H1 (cell line): Measurements from ENCODE around the gene ENOX2. TPM values are rescaled to one million over a fixed set of nuclear protein-coding genes. Genes with fewer than 3 reads are reported as not detected.

Experiments
- CTCF ChIA-PET: fragments of 300-600 bp; sonication (Branson Sonifier 250); formaldehyde crosslinking; loops from one replicate; lab custom pipeline; 2021; ENCODE audit not compliant: partially characterized antibody; lab: Charles Lee
- POLR2A ChIA-PET: fragments of 300-600 bp; sonication (Branson Sonifier 250); formaldehyde crosslinking; loops from one replicate; lab custom pipeline; 2021; ENCODE audit warnings: inconsistent platforms; ENCODE audit not compliant: partially characterized antibody; lab: Charles Lee
- DNase-seq, 2 experiments: peaks; one replicate each; pipeline versions ENCODE4 v3.0.0 to v3.0.0-alpha.2; 2010 to 2022; ENCODE audit warnings: low spot score in 2 of 2, low read depth in 1 of 2, mixed read lengths in 1 of 2
- FAIRE-seq: peaks from 2 replicates; lab custom pipeline; 2011; peaks lifted over from hg19 to GRCh38; lab: Jason Lieb, UNC
- H2AFZ ChIP-seq: 2 replicates; pipeline ENCODE4 v1.8.1; 2012; ENCODE audit warnings: low read length, inconsistent platforms
- H2AK5ac ChIP-seq: 2 replicates; pipeline ENCODE4 v1.6.1; 2013; ENCODE audit warnings: low read depth, low read length
- H2BK120ac ChIP-seq: replicated peaks from 2 replicates; pipeline ENCODE3; 2013; ENCODE audit warnings: low read depth, low read length, inconsistent platforms
- H2BK12ac ChIP-seq: 2 replicates; pipeline ENCODE4 v1.6.1; 2013; ENCODE audit warnings: low read depth, low read length
- H2BK15ac ChIP-seq: 2 replicates; pipeline ENCODE4 v1.6.1; 2013; ENCODE audit warnings: low read length
- H2BK20ac ChIP-seq: 2 replicates; pipeline ENCODE4 v1.6.1; 2013; ENCODE audit warnings: low read length
- H2BK5ac ChIP-seq: 2 replicates; pipeline ENCODE4 v1.6.1; 2013; ENCODE audit warnings: low read depth, low read length
- H3K14ac ChIP-seq: 2 replicates; pipeline ENCODE4 v1.6.1; 2013; ENCODE audit warnings: inconsistent platforms; ENCODE audit not compliant: insufficient read length
- H3K18ac ChIP-seq: 2 replicates; pipeline ENCODE4 v1.6.1; 2013; ENCODE audit warnings: low read length; ENCODE audit errors: extremely low read depth
- H3K23ac ChIP-seq: 2 replicates; pipeline ENCODE4 v1.6.1; 2013; ENCODE audit warnings: inconsistent platforms; ENCODE audit not compliant: insufficient read length
- H3K23me2 ChIP-seq: 2 replicates; pipeline ENCODE4 v1.6.1; 2013; ENCODE audit warnings: low read depth, low read length
- H3K27ac ChIP-seq: 2 replicates; pipeline ENCODE4 v1.6.1; 2011; ENCODE audit warnings: low read depth, low read length, inconsistent platforms
- H3K27me3 ChIP-seq, 4 experiments: replicated peaks in 1 of 4; 1 replicate in 1 of 4; 2 replicates in 3 of 4; pipeline versions ENCODE4 v1.6.1 to v1.8.1; 2011 to 2013; ENCODE audit warnings: low read length in 3 of 4, mild to moderate bottlenecking in 3 of 4, inconsistent platforms in 2 of 4, mixed read lengths in 2 of 4, moderate library complexity in 1 of 4; ENCODE audit not compliant: control insufficient read depth in 3 of 4, insufficient read depth in 3 of 4; ENCODE audit errors: extremely low read depth in 1 of 4
- H3K36me3 ChIP-seq, 4 experiments: 2 replicates each; pipeline versions ENCODE4 v1.6.1 to v1.8.1; 2011 to 2013; ENCODE audit warnings: mild to moderate bottlenecking in 4 of 4, low read length in 3 of 4, moderate library complexity in 2 of 4, control low read depth in 1 of 4, inconsistent platforms in 1 of 4; ENCODE audit not compliant: insufficient read depth in 4 of 4, control insufficient read depth in 2 of 4
- H3K4ac ChIP-seq: replicated peaks from 2 replicates; pipeline ENCODE3; 2013; ENCODE audit warnings: low read length, low read depth, mixed read lengths, inconsistent platforms; ENCODE audit not compliant: insufficient read length
- H3K4me1 ChIP-seq, 4 experiments: replicated peaks in 1 of 4; 1 replicate in 1 of 4; 2 replicates in 3 of 4; pipeline versions ENCODE4 v1.6.1 to v1.8.1; 2011 to 2013; ENCODE audit warnings: low read length in 3 of 4, inconsistent platforms in 2 of 4, mixed read lengths in 1 of 4; ENCODE audit not compliant: insufficient read depth in 4 of 4, control insufficient read depth in 3 of 4
- H3K4me2 ChIP-seq, 2 experiments: 2 replicates each; pipeline versions ENCODE4 v1.6.1 to v1.8.1; 2011 to 2013; ENCODE audit warnings: low read depth in 2 of 2, low read length in 2 of 2, control low read depth in 1 of 2, inconsistent platforms in 1 of 2, mild to moderate bottlenecking in 1 of 2; ENCODE audit not compliant: insufficient read depth in 1 of 2
- H3K4me3 ChIP-seq, 4 experiments: fragments of 200-600, 300-600 bp in 1 of 4; sonication (generic), shearing (Covaris generic), sonication (Bioruptor Twin) in 1 of 4; 2 replicates each; pipeline versions ENCODE4 v1.5.1 to v1.8.1; 2011 to 2016; ENCODE audit warnings: low read length in 4 of 4, low read depth in 3 of 4, control low read depth in 2 of 4, inconsistent platforms in 2 of 4, mild to moderate bottlenecking in 2 of 4, mixed read lengths in 1 of 4, moderate library complexity in 1 of 4; ENCODE audit not compliant: insufficient read depth in 2 of 4; ENCODE audit errors: extremely low read depth in 1 of 4
- H3K56ac ChIP-seq: replicated peaks from 2 replicates; pipeline ENCODE3; 2013; ENCODE audit warnings: low read depth, mild to moderate bottlenecking, mixed read lengths, low read length, inconsistent platforms; ENCODE audit not compliant: insufficient read length
- H3K79me1 ChIP-seq: 2 replicates; pipeline ENCODE4 v1.6.1; 2013; ENCODE audit warnings: low read depth, low read length, control low read depth
- H3K79me2 ChIP-seq, 2 experiments: 2 replicates each; pipeline versions ENCODE4 v1.6.1 to v1.8.1; 2012 to 2013; ENCODE audit warnings: low read length in 2 of 2, mild to moderate bottlenecking in 2 of 2, inconsistent platforms in 1 of 2; ENCODE audit not compliant: insufficient read depth in 2 of 2, control insufficient read depth in 1 of 2
- H3K9ac ChIP-seq, 4 experiments: replicated peaks in 1 of 4; 1 replicate in 1 of 4; 2 replicates in 3 of 4; pipeline versions ENCODE4 v1.6.1 to v1.8.1; 2011 to 2013; ENCODE audit warnings: low read depth in 3 of 4, low read length in 3 of 4, control low read depth in 2 of 4, mild to moderate bottlenecking in 2 of 4, moderate library complexity in 2 of 4, inconsistent platforms in 1 of 4; ENCODE audit errors: extremely low read depth in 1 of 4
- H3K9me3 ChIP-seq, 2 experiments: 2 replicates each; pipeline versions ENCODE4 v1.6.1 to v1.8.1; 2012 to 2013; ENCODE audit warnings: mild to moderate bottlenecking in 2 of 2, moderate library complexity in 2 of 2, control low read depth in 1 of 2, inconsistent platforms in 1 of 2, low read depth in 1 of 2, low read length in 1 of 2, mixed read lengths in 1 of 2; ENCODE audit not compliant: insufficient read depth in 2 of 2
- H4K20me1 ChIP-seq, 2 experiments: replicated peaks in 1 of 2; 2 replicates each; pipeline versions ENCODE3 to v1.8.1; 2011 to 2013; ENCODE audit warnings: inconsistent platforms in 2 of 2, low read length in 2 of 2, mild to moderate bottlenecking in 1 of 2; ENCODE audit not compliant: insufficient read depth in 2 of 2, control insufficient read depth in 1 of 2
- H4K5ac ChIP-seq: 2 replicates; pipeline ENCODE4 v1.6.1; 2013; ENCODE audit warnings: low read length, low read depth, mixed read lengths, inconsistent platforms; ENCODE audit not compliant: insufficient read length
- H4K8ac ChIP-seq: 2 replicates; pipeline ENCODE4 v1.8.0; 2013; ENCODE audit warnings: mild to moderate bottlenecking, moderate library complexity, low read length, inconsistent platforms; ENCODE audit not compliant: insufficient read depth; ENCODE audit errors: extremely low read depth
- H4K91ac ChIP-seq: replicated peaks from 2 replicates; pipeline ENCODE3; 2013; ENCODE audit warnings: low read length, mixed read lengths, inconsistent platforms; ENCODE audit not compliant: insufficient read length
- ATF3 ChIP-seq: IDR thresholded peaks from 2 replicates; pipeline ENCODE4 v1.6.1; 2011; ENCODE audit warnings: low read depth, mild to moderate bottlenecking, low read length; ENCODE audit not compliant: insufficient read depth
- EGR1 ChIP-seq: IDR thresholded peaks from 2 replicates; pipeline ENCODE4 v1.6.1; 2011; ENCODE audit warnings: low read depth, low read length, borderline replicate concordance
- GABPA ChIP-seq: IDR thresholded peaks from 2 replicates; pipeline ENCODE4 v1.6.1; 2011; ENCODE audit warnings: mild to moderate bottlenecking, low read length, moderate library complexity, borderline replicate concordance; ENCODE audit not compliant: insufficient read depth
- HDAC6 ChIP-seq: IDR thresholded peaks from one replicate; pipeline ENCODE4 v1.7.1; 2012; ENCODE audit warnings: low read depth, mild to moderate bottlenecking, inconsistent platforms, low read length, moderate library complexity
- POU5F1 ChIP-seq: IDR thresholded peaks from 2 replicates; pipeline ENCODE4 v1.6.1; 2011; ENCODE audit warnings: low read depth, mild to moderate bottlenecking, low read length, moderate library complexity
- RFX5 ChIP-seq: IDR thresholded peaks from 2 replicates; pipeline ENCODE4 v1.6.1; 2011; ENCODE audit warnings: low read depth, low read length, improper control_type of control experiment, borderline replicate concordance
- RNF2 ChIP-seq: fragments of 200-900, 300-1000 bp; sonication (generic); IDR thresholded peaks from 2 replicates; pipeline ENCODE4 v1.7.1; 2016; ENCODE audit warnings: borderline replicate concordance, low read depth, mild to moderate bottlenecking, antibody characterized with exemption, low read length; ENCODE audit not compliant: poor library complexity, severe bottlenecking; ENCODE audit errors: missing control alignments
- SP2 ChIP-seq: IDR thresholded peaks from 2 replicates; pipeline ENCODE4 v1.6.1; 2012; ENCODE audit warnings: mild to moderate bottlenecking, low read length, inconsistent platforms
- USF2 ChIP-seq: IDR thresholded peaks from 2 replicates; pipeline ENCODE4 v1.6.1; 2011; ENCODE audit warnings: low read length, improper control_type of control experiment
- WGBS, 2 experiments: shearing (Covaris generic) in 1 of 2; methylation state at CpG; one replicate each; pipeline versions ENCODE4 v1.1.6 to v1.1.7; 2013 to 2015; ENCODE audit warnings: low lambda C conversion rate in 2 of 2, mixed read lengths in 2 of 2, inconsistent platforms in 1 of 2, low coverage in 1 of 2, missing lambda C conversion rate in 1 of 2; ENCODE audit not compliant: insufficient replicate concordance in 2 of 2, insufficient coverage in 1 of 2, insufficient read length in 1 of 2; ENCODE audit errors: extremely low coverage in 1 of 2, missing lambda C conversion rate in 1 of 2; 5-methylcytosine and 5-hydroxymethylcytosine counted together
- polyA plus RNA-seq, 7 experiments: library from polyadenylated mRNA; depleted of rRNA in 3 of 7; stranded (reverse) in 5 of 7; unstranded in 2 of 7; fragments of >200 nt in 5 of 7; fragments of 200-250 nt in 2 of 7; gene quantifications; 1 replicate in 5 of 7; 2 replicates in 1 of 7; 4 replicates in 1 of 7; pipeline versions ENCODE4 v1.2.1 to v1.2.3, GENCODE V29; 2011 to 2013; ENCODE audit warnings: missing spikeins in 2 of 7, mixed read lengths in 2 of 7
- total RNA-seq: library from RNA; stranded (reverse); fragmentation: NEBNext Ultra II Directional; extraction: Animal tissue kit (Norgen Biotek cat#: 25700); gene quantifications from 2 replicates; pipeline ENCODE4 v1.2.1, GENCODE V29; 2021

Gene ENOX2
- total and polyA plus RNA-seq, 2 of the 8 experiments (the other 6 are each of a cell fraction or from before 2014, with no cell fraction given), result 4.5 to 12.3 TPM

- no peak overlapping the region for H2BK120ac ChIP-seq
- H3K4me2 ChIP-seq, result no peak overlapping the region
- no peak overlapping the region for H2BK5ac ChIP-seq
- no peak overlapping the region for H3K4ac ChIP-seq
- CTCF ChIA-PET, result no interaction called here
- no peak overlapping the region for H2AFZ ChIP-seq
- H3K18ac ChIP-seq, result no peak overlapping the region
- DNase-seq (no peak), FAIRE-seq (no peak)
- no peaks in the 10 kb centered on the region for H3K27me3 ChIP-seq
- no peak overlapping the region for H3K4me3 ChIP-seq
- H2BK20ac ChIP-seq, result no peak overlapping the region
- POLR2A ChIA-PET, result no interaction called here
- H3K23ac ChIP-seq, result no peak overlapping the region
- no peak overlapping the region for H2BK12ac ChIP-seq
- TF ChIP-seq RNF2, result no peak
- TF ChIP-seq RFX5, result no peak
- TF ChIP-seq ATF3, result no peak
- TF ChIP-seq HDAC6, result no peak
- TF ChIP-seq POU5F1, result no peak
- TF ChIP-seq USF2, result no peak
- TF ChIP-seq EGR1, result no peak
- TF ChIP-seq SP2, result no peak
- TF ChIP-seq GABPA, result no peak
- no peaks in the 10 kb centered on the region for H4K20me1 ChIP-seq
- H3K36me3 ChIP-seq, result no peaks in the 10 kb centered on the region
- no peak overlapping the region for H4K5ac ChIP-seq
- H3K79me2 ChIP-seq, result no peaks in the 10 kb centered on the region
- no peaks in the 10 kb centered on the region for H3K4me1 ChIP-seq
- H3K23me2 ChIP-seq, result peaks cover 1% of the 10 kb centered on the region; the same call in 1 of the 2 replicates
- H2AK5ac ChIP-seq, result no peak overlapping the region
- H4K8ac ChIP-seq, result no peak overlapping the region
- no peak overlapping the region for H2BK15ac ChIP-seq
- H3K9me3 ChIP-seq, result no peaks in the 10 kb centered on the region
- H3K56ac ChIP-seq, result no peak overlapping the region
- no peak overlapping the region for H4K91ac ChIP-seq
- H3K79me1 ChIP-seq, result no peaks in the 10 kb centered on the region
- H3K27ac ChIP-seq, result no peak overlapping the region
- H3K14ac ChIP-seq, result no peak overlapping the region
- H3K9ac ChIP-seq, result no peak overlapping the region
- WGBS, 2 experiments, result 92% methylated on average over 6 of the region's 6 CpGs; no CpG with 5 or more reads in 1 of the 2 experiments
These were observed 250.0 kb downstream of the ENOX2 start for GRCh38 chrX:130652824-130653578.
